T-helper 17 cell (primary cell): Measurements from ENCODE around the gene DHRS7B. TPM values are rescaled to one million over a fixed set of nuclear protein-coding genes. Genes with fewer than 3 reads are reported as not detected.
"Not testable (repeated sequence)": the region's sequence is repeated elsewhere in the genome, so short reads cannot be mapped to it uniquely, and the experiment has no call there.

Experiments
- ATAC-seq: fragments of 150-1000 bp; cut with Tn5 transposase; 2 replicates; pipeline ENCODE4 v1.10.0; 2021; ENCODE audit warnings: mild to moderate bottlenecking, moderate library complexity
- DNase-seq, 3 donors: peaks; one replicate each; pipeline versions ENCODE4 v3.0.0 to v3.0.0-alpha.2; 2020 to 2021
- H3K9me3 ChIP-seq: one replicate; pipeline ENCODE4 v1.7.0; 2013; ENCODE audit warnings: low read length, mild to moderate bottlenecking; ENCODE audit not compliant: control insufficient read depth, poor library complexity, severe bottlenecking
- H3K27ac Mint-ChIP-seq: one replicate; pipeline ENCODE4 v1.8.0; 2022; ENCODE audit warnings: mild to moderate bottlenecking, moderate library complexity, mixed read lengths
- H3K27me3 Mint-ChIP-seq: one replicate; pipeline ENCODE4 v1.8.0; 2022; ENCODE audit warnings: mixed read lengths
- H3K36me3 Mint-ChIP-seq: one replicate; pipeline ENCODE4 v1.8.0; 2022; ENCODE audit warnings: low read depth, mixed read lengths
- H3K4me1 Mint-ChIP-seq: one replicate; pipeline ENCODE4 v1.8.0; 2022; ENCODE audit warnings: mild to moderate bottlenecking, mixed read lengths
- H3K4me3 Mint-ChIP-seq: one replicate; pipeline ENCODE4 v1.8.0; 2022; ENCODE audit warnings: mild to moderate bottlenecking, moderate library complexity, mixed read lengths
- total RNA-seq, 4 donors: library from RNA in 2 of 4; stranded (reverse) in 2 of 4; gene quantifications; one replicate each; pipeline ENCODE4 v1.2.3 and lab custom pipeline; 2022 to 2026

Gene DHRS7B
- total RNA-seq, 2 donors from 2014 or later: 6.7 to 7.0 TPM

GRCh38 chr17:21119919-21120249 lies 6.9 kb upstream of the DHRS7B start:
- Mint-ChIP-seq H3K36me3 (peaks cover 2% of the 10 kb centered on the region), H3K27me3 (peaks cover 22% of the 10 kb centered on the region), H3K27ac (no peak overlapping the region), H3K4me1 (peaks cover 8% of the 10 kb centered on the region), H3K4me3 (peak overlapping the region; percentile 25)
- DNase-seq: no peak
- no peak for ATAC-seq
- no peaks in the 10 kb centered on the region for H3K9me3 ChIP-seq

- Mint-ChIP-seq H3K27ac (no peak overlapping the region), H3K4me1 (peaks cover 27% of the 10 kb centered on the region), H3K27me3 (peaks cover 6% of the 10 kb centered on the region), H3K36me3 (peaks cover 5% of the 10 kb centered on the region), H3K4me3 (no peak overlapping the region)
- ATAC-seq (no peak), DNase-seq (no peak)
- no peaks in the 10 kb centered on the region for H3K9me3 ChIP-seq
Measured at GRCh38 chr17:21124086-21124485, 2.7 kb upstream of the DHRS7B start.

GRCh38 chr17:21124517-21124916 lies 2.2 kb upstream of the DHRS7B start:
- H3K27ac Mint-ChIP-seq, H3K9me3 ChIP-seq, H3K4me3 Mint-ChIP-seq, ATAC-seq, H3K27me3 Mint-ChIP-seq, H3K36me3 Mint-ChIP-seq, DNase-seq: not testable (repeated sequence)
- H3K4me1 Mint-ChIP-seq: peaks cover 27% of the 10 kb centered on the region

GRCh38 chr17:21125862-21126261 lies 902 bp upstream of the DHRS7B start:
- peak overlapping the region; percentile 99 for H3K27ac Mint-ChIP-seq

GRCh38 chr17:21127509-21128077 lies 829 bp downstream of the DHRS7B start:
- H3K9me3 ChIP-seq: no peaks in the 10 kb centered on the region
- Mint-ChIP-seq H3K27me3 (no peaks in the 10 kb centered on the region), H3K4me3 (peak overlapping the region; percentile 95), H3K27ac (peak overlapping the region; percentile 99), H3K4me1 (peaks cover 25% of the 10 kb centered on the region), H3K36me3 (peaks cover 3% of the 10 kb centered on the region)
- ATAC-seq (no peak), DNase-seq (no peak)

More at GRCh38 chr17:21125862-21126261, 902 bp upstream of the DHRS7B start:
- H3K4me1 Mint-ChIP-seq: peaks cover 21% of the 10 kb centered on the region
- H3K9me3 ChIP-seq: no peaks in the 10 kb centered on the region
- peaks cover 3% of the 10 kb centered on the region for H3K36me3 Mint-ChIP-seq
- peak overlapping the region; percentile 95 for H3K4me3 Mint-ChIP-seq
- ATAC-seq (peak; percentile 71), DNase-seq (peak; percentile 34 to 65 (median 48))
- no peaks in the 10 kb centered on the region for H3K27me3 Mint-ChIP-seq

GRCh38 chr17:21129023-21129681 lies 2.4 kb downstream of the DHRS7B start:
- no peak overlapping the region for H3K27ac Mint-ChIP-seq
- H3K9me3 ChIP-seq: no peaks in the 10 kb centered on the region
- DNase-seq (no peak), ATAC-seq (no peak)
- no peak overlapping the region for H3K4me3 Mint-ChIP-seq
- peaks cover 3% of the 10 kb centered on the region for H3K36me3 Mint-ChIP-seq
- H3K4me1 Mint-ChIP-seq: peaks cover 25% of the 10 kb centered on the region
- H3K27me3 Mint-ChIP-seq: no peaks in the 10 kb centered on the region

- Mint-ChIP-seq H3K36me3 (peaks cover 3% of the 10 kb centered on the region), H3K27me3 (no peaks in the 10 kb centered on the region), H3K27ac (no peak overlapping the region), H3K4me1 (peaks cover 19% of the 10 kb centered on the region), H3K4me3 (no peak overlapping the region)
- ATAC-seq (no peak), DNase-seq (no peak)
- no peaks in the 10 kb centered on the region for H3K9me3 ChIP-seq
Measured at GRCh38 chr17:21131137-21131536, 4.4 kb downstream of the DHRS7B start.

GRCh38 chr17:21132428-21132827 lies 5.7 kb downstream of the DHRS7B start:
- ATAC-seq (no peak), DNase-seq (no peak)
- H3K9me3 ChIP-seq: no peaks in the 10 kb centered on the region
- H3K4me1 Mint-ChIP-seq: peaks cover 8% of the 10 kb centered on the region
- H3K4me3 Mint-ChIP-seq: no peak overlapping the region
- no peak overlapping the region for H3K27ac Mint-ChIP-seq
- no peaks in the 10 kb centered on the region for H3K36me3 Mint-ChIP-seq
- H3K27me3 Mint-ChIP-seq: no peaks in the 10 kb centered on the region

GRCh38 chr17:21134559-21134958 lies 7.8 kb downstream of the DHRS7B start:
- ATAC-seq: no peak
- H3K9me3 ChIP-seq: no peaks in the 10 kb centered on the region
- no peaks in the 10 kb centered on the region for H3K36me3 Mint-ChIP-seq
- no peaks in the 10 kb centered on the region for H3K27me3 Mint-ChIP-seq
- peaks cover 4% of the 10 kb centered on the region for H3K4me1 Mint-ChIP-seq
- DNase-seq: no peak
- no peak overlapping the region for H3K27ac Mint-ChIP-seq
- H3K4me3 Mint-ChIP-seq: no peak overlapping the region

GRCh38 chr17:21140911-21141310 lies 14.1 kb downstream of the DHRS7B start:
- Mint-ChIP-seq H3K4me1 (peaks cover 2% of the 10 kb centered on the region), H3K27ac (no peak overlapping the region), H3K36me3 (no peaks in the 10 kb centered on the region), H3K4me3 (no peak overlapping the region), H3K27me3 (no peaks in the 10 kb centered on the region)
- DNase-seq: no peak
- no peaks in the 10 kb centered on the region for H3K9me3 ChIP-seq
- ATAC-seq: no peak

- Mint-ChIP-seq H3K27ac (no peak overlapping the region), H3K4me3 (no peak overlapping the region), H3K4me1 (peaks cover 2% of the 10 kb centered on the region), H3K36me3 (no peaks in the 10 kb centered on the region), H3K27me3 (no peaks in the 10 kb centered on the region)
- ATAC-seq: no peak
- DNase-seq: no peak
- H3K9me3 ChIP-seq: no peaks in the 10 kb centered on the region
Measured at GRCh38 chr17:21141331-21141730, 14.6 kb downstream of the DHRS7B start.

GRCh38 chr17:21142065-21142464 lies 15.3 kb downstream of the DHRS7B start:
- H3K4me1 Mint-ChIP-seq, H3K27me3 Mint-ChIP-seq, H3K27ac Mint-ChIP-seq, ATAC-seq, H3K36me3 Mint-ChIP-seq, H3K9me3 ChIP-seq, H3K4me3 Mint-ChIP-seq, DNase-seq: not testable (repeated sequence)

- H3K4me3 Mint-ChIP-seq: no peak overlapping the region
- ATAC-seq (no peak), DNase-seq (no peak)
- H3K36me3 Mint-ChIP-seq: no peaks in the 10 kb centered on the region
- H3K27ac Mint-ChIP-seq: no peak overlapping the region
- H3K27me3 Mint-ChIP-seq: no peaks in the 10 kb centered on the region
- H3K9me3 ChIP-seq: no peaks in the 10 kb centered on the region
- H3K4me1 Mint-ChIP-seq: peaks cover 2% of the 10 kb centered on the region
Measured at GRCh38 chr17:21143695-21144094, 16.9 kb downstream of the DHRS7B start.

- not testable (repeated sequence) for H3K36me3 Mint-ChIP-seq, H3K27ac Mint-ChIP-seq, ATAC-seq
Measured at GRCh38 chr17:21144299-21144698, 17.5 kb downstream of the DHRS7B start.

More at GRCh38 chr17:21144299-21144698, 17.5 kb downstream of the DHRS7B start:
- not testable (repeated sequence) for H3K4me3 Mint-ChIP-seq, DNase-seq, H3K27me3 Mint-ChIP-seq, H3K4me1 Mint-ChIP-seq, H3K9me3 ChIP-seq
